ENCODE measurements around the gene HOXA11. TPM values are rescaled to one million over a fixed set of nuclear protein-coding genes. Genes with fewer than 3 reads are reported as not detected.

Gene HOXA11
- total RNA-seq, 1 experiment from 2014 or later = not detected

DNA sequence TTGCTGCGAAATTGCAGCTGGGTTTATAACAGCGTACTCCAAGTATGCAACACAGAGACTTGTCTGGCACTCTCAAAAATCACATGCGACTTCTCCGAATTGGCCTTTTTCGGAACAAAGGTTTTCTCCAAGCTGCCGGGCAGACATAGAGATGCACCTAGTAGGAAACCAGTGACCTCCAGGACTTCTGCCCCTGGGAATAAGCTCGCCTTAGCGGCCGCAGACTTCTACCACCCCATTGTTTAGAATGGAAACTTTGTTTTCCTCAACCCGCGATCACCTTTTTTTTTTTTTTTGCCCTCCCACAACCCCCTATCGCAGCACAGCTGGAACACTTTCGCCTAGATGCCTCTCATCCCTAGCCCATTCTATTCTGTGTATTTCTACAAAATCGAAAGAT lies 6.0 kb downstream of the HOXA11 start:
- no peak overlapping the region for H3K4ac ChIP-seq (ENCODE audit: low read depth, low read length)
- no peak overlapping the region for H3K4me2 ChIP-seq (ENCODE audit: insufficient read depth, insufficient read length, low read length)
- H4K5ac ChIP-seq (ENCODE audit: insufficient read length, low read depth, low read length) = no peak overlapping the region
- no peaks in the 10 kb centered on the region for H3K23me2 ChIP-seq (ENCODE audit: insufficient read length, low read depth, low read length, poor library complexity, severe bottlenecking)
- WGBS (ENCODE audit: extremely low coverage, insufficient read length, low lambda C conversion rate) = no CpG with 5 or more reads among the region's 14 CpGs
- Mint-ChIP-seq H3K27me3 (ENCODE audit: low read depth) (peaks cover 100% of the 10 kb centered on the region), H3K27ac (no peak overlapping the region), H3K4me1 (peaks cover 3 to 16% of the 10 kb centered on the region in 2 experiments), H3K4me3 (0 out of 5 replicates have a peak overlapping the region, but pooled peaks of 1 of the 2 experiments have one; percentile 31), H3K36me3 (ENCODE audit: insufficient read depth in 1 of 3, low read depth in 3 of 3) (no peaks in the 10 kb centered on the region; a peak in 2 of 7 replicates), H3K9me3 (peaks cover 2 to 14% of the 10 kb centered on the region in 2 experiments; a peak in 1 of 5 replicates)
- no peak overlapping the region for H2AK5ac ChIP-seq (ENCODE audit: insufficient read length, low read length)
- no peak overlapping the region for H4K91ac ChIP-seq (ENCODE audit: insufficient read length, low read depth, low read length)
- H2BK12ac ChIP-seq (ENCODE audit: insufficient read length, low read depth, low read length) = no peak overlapping the region
- H4K20me1 ChIP-seq (ENCODE audit: control insufficient read depth, insufficient read depth, insufficient read length) = no peaks in the 10 kb centered on the region
- peaks cover 99% of the 10 kb centered on the region for H3K27me3 ChIP-seq (ENCODE audit: insufficient read depth, low read length)
- no peak overlapping the region for H2AFZ ChIP-seq (ENCODE audit: low read length)
- H2BK20ac ChIP-seq (ENCODE audit: low read depth, low read length, poor library complexity, severe bottlenecking) = no peak overlapping the region
- TF ChIP-seq, protein P1, sequence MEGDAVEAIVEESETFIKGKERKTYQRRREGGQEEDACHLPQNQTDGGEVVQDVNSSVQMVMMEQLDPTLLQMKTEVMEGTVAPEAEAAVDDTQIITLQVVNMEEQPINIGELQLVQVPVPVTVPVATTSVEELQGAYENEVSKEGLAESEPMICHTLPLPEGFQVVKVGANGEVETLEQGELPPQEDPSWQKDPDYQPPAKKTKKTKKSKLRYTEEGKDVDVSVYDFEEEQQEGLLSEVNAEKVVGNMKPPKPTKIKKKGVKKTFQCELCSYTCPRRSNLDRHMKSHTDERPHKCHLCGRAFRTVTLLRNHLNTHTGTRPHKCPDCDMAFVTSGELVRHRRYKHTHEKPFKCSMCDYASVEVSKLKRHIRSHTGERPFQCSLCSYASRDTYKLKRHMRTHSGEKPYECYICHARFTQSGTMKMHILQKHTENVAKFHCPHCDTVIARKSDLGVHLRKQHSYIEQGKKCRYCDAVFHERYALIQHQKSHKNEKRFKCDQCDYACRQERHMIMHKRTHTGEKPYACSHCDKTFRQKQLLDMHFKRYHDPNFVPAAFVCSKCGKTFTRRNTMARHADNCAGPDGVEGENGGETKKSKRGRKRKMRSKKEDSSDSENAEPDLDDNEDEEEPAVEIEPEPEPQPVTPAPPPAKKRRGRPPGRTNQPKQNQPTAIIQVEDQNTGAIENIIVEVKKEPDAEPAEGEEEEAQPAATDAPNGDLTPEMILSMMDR (conservative IDR thresholded peaks at IDR 0.05) = no peak
- H3K79me1 ChIP-seq (ENCODE audit: insufficient read depth, low read depth, low read length, poor library complexity, severe bottlenecking) = no peaks in the 10 kb centered on the region
- H2BK5ac ChIP-seq (ENCODE audit: insufficient read length, low read length) = no peak overlapping the region
- no peak overlapping the region for H3K9ac ChIP-seq (ENCODE audit: extremely low read depth, insufficient read length, low read length)
- no peak overlapping the region for H3K18ac ChIP-seq (ENCODE audit: insufficient read length, low read depth, low read length)
- H3K4me1 ChIP-seq (ENCODE audit: insufficient read depth, low read length) = no peaks in the 10 kb centered on the region
- H3K9me3 ChIP-seq (ENCODE audit: control insufficient read depth, low read depth, low read length) = no peaks in the 10 kb centered on the region
- no peak overlapping the region for H3T11ph ChIP-seq (ENCODE audit: low read length)
- DNase-seq = peak; percentile 26
- no peak overlapping the region for H3K27ac ChIP-seq (ENCODE audit: insufficient read length, low read depth, low read length)
- no peak overlapping the region for H4K8ac ChIP-seq (replicated peaks; ENCODE audit: insufficient read length, low read depth, low read length)
- H2BK15ac ChIP-seq (ENCODE audit: low read depth, low read length) = no peak overlapping the region
- no peaks in the 10 kb centered on the region for H3K79me2 ChIP-seq (ENCODE audit: insufficient read depth, low read length)
- no peak overlapping the region for H3K14ac ChIP-seq (ENCODE audit: insufficient read depth, low read length)
- H3K23ac ChIP-seq (ENCODE audit: insufficient read length, low read depth, low read length) = no peak overlapping the region
- H2BK120ac ChIP-seq (ENCODE audit: low read depth, low read length, poor library complexity, severe bottlenecking) = no peak overlapping the region
- H3K56ac ChIP-seq (ENCODE audit: insufficient read length, low read depth, low read length) = no peak overlapping the region

All from H9 (cell line).